GM21367 (cell line): ENCODE measurements around the gene ROR2.
"Not testable (repeated sequence)": the region's sequence is repeated elsewhere in the genome, so short reads cannot be mapped to it uniquely, and the experiment has no call there.

ENCODE experiments used
- ATAC-seq: cut with Tn5 transposase; IDR thresholded peaks from one replicate; pipeline ENCODE4 v1.9.1; 2021; ENCODE audit not compliant: unreplicated experiment

Gene ROR2

GRCh38 chr9:91802391-91802790 is 147.6 kb downstream of the ROR2 start:
- no peak for ATAC-seq

DNA sequence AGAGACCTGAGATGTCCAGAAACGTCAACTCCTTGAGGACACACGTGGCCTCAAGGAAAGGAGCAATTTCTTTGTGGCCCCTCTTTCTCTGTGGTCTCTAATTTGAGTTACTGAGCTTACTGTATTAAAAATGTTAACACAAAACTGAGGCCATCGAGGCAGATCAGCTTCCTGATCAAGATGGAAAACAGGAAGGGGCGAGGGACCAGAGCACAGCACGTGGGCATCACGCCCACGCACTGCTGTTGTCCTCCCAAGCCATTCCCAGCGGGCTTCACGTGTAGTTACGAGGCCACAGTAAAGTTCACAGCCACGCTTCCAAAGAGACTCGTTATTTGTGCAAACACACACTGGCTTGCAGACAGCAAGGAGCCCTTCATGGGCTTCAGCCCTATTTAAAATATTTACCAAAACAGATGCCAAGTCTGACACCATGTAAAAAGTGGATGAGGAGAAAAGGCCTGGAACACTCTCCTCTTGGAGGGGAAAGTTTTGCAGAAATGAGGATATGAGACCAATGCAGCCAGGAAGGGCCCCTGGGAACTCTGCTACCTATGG is 149.5 kb downstream of the ROR2 start:
- no peak for ATAC-seq

GRCh38 chr9:91799113-91799744 is 150.8 kb downstream of the ROR2 start:
- no peak for ATAC-seq

- not testable (repeated sequence) for ATAC-seq
Observed at GRCh38 chr9:91798273-91799112, 151.5 kb downstream of the ROR2 start.

DNA sequence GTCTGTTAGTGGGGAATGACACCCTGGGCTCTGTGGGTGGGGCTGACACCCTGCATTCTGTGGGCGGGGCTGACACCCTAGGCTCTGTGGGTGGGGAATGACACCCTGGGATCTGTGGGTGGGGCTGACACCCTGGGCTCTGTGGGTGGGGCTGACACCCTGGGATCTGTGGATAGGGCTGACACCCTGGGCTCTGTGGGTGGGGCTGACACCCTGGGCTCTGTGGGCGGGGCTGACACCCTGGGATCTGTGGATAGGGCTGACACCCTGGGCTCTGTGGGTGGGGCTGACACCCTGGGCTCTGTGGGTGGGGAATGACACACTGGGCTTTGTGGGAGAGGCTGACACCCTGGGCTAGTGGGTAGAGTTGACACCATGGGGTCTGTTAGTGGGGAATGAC is 152.5 kb downstream of the ROR2 start:
- not testable (repeated sequence) for ATAC-seq

GRCh38 chr9:91796516-91796915 is 153.5 kb downstream of the ROR2 start:
- ATAC-seq = not testable (repeated sequence)

GRCh38 chr9:91795598-91796241 is 154.3 kb downstream of the ROR2 start:
- no peak for ATAC-seq

DNA sequence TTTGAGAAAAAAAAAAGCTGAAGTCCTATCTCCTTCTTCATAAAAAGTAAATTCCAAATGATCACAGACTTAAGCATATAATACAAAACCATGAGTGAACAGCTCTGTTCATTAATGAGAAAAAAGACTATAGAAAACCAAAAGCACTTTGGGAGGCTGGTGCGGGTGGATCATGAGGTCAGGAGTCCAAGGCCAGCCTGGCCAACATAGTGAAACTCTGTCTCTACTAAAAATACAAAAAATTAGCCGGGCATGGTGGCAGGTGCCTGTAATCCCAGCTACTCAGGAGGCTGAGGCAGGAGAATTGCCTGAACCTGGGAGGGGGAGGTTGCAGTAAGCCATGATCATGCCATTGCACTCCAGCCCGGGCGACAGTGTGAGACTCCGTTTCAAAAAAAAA is 156.7 kb downstream of the ROR2 start:
- ATAC-seq = not testable (repeated sequence)

- ATAC-seq = no peak
Observed at GRCh38 chr9:91790917-91791316, 159.1 kb downstream of the ROR2 start.

GRCh38 chr9:91789941-91790340 is 160.1 kb downstream of the ROR2 start:
- no peak for ATAC-seq

GRCh38 chr9:91787931-91788330 is 162.1 kb downstream of the ROR2 start:
- no peak for ATAC-seq

DNA sequence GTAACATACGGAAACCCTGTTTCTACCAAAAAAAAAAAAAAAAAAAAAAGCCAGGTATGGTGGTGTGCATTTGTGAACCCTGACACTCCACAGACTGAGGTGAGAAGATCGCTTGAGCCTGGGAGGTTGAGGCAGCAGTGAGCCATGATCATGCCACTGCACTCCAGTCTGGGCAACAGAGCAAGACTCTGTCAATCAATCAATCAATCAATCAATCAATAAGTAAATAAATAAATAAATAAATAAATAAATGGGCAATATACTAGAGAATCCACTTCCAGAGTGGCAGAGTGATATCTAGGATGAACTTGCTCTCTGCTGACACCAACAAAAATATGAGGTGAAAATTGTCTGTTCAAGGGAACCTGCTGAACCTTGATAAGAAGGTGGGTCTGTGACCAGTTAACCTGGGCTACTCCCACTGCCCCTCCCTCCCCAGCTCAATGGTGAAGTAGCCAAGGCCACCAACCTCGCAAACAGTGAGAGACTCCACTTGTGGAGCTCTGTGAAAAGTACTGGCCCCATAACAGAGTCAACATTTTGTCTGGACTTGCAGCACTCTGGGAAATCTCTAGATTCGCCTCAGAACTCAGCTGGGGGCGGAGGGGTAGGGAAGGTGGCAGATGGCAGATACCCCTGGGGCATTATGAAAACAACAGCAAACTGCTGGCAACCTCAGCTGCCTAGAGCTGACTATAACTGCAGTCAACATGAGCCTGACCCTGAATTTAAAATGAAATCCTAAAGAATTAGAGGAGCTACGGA is 163.7 kb downstream of the ROR2 start:
- ATAC-seq = no peak

GRCh38 chr9:91785447-91785842 is 164.6 kb downstream of the ROR2 start:
- ATAC-seq = no peak

DNA sequence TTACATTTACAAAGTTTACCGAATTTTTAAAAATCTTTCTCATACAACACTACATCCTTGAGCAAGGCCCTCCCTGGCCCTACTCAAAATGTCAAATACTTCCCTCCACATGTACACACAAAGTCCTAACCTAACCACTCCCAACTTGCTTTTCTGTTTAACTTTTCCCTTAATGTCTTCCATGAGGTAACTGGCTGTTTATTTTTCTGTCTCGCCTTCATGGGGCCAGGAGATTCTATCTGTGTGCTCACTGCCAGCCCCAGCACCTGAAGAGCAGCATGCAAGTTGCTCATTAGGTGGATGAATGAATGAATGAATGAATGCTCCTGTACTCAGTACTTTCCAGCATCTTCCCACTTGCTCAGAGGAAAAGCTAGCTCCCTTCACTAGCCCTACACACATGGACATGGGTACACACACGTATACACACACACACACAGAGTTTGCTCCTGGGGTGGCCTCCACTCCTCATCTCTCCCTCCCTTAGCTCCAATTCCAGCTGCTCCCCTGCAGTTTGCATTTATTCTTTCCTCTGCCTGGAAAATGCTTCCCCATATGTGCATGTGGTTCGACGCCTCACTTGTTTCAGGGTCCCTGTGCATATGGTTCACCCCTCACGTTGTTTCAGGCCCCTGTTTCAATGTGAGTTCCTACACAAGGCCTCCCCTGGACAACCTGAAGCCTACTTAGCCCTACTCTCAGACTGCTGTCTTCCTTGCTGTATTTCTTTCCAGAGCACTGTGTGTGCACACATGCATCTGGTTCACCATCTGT is 165.2 kb downstream of the ROR2 start:
- ATAC-seq = no peak

GRCh38 chr9:91783876-91784672 is 166.0 kb downstream of the ROR2 start:
- ATAC-seq = no peak

GRCh38 chr9:91783411-91783810 is 166.6 kb downstream of the ROR2 start:
- no peak for ATAC-seq

DNA sequence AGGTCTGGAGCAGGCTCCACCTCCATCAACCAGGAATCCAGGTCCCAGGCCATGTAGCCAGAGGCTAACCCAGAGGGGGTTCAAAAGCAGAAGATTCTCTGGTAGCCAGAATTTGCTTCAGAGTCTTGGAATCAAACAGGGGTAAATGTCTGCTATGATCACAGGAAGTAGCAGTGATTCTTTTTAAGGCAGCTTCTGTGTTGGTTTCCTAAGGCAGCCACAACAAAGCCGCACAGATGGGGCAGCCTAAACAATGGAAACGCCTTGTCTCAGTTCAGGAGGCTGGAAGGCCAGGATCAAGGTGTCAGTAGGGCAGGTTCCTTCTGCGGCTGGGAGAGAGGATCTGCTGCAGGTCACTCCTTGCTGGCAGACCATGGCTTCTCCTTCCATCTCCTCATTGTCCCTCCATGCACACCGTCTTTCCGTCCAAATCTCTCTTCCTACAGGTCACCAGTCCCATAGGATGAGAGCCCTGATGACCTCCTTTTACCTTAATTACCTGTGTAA is 167.3 kb downstream of the ROR2 start:
- ATAC-seq = no peak

- no peak for ATAC-seq
Observed at GRCh38 chr9:91781906-91782305, 168.1 kb downstream of the ROR2 start.

DNA sequence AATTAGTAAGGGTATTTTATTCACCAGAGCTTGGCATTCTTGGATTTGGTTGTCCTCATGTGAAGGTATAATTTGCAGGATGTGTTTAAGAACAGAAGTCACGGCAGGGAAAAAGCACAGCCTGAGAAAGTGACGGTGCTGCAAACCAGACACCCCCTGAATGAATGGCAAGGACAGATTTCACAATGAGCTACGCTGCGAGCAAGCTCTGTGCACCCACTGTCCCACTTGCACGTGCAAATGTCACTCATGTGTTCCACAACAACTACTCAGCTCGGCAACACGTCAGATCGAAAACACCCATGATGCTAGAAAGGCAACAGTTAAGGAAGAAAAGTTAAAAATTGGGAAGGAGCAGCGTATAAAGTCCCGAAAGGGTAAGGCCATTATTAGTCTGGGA is 168.9 kb downstream of the ROR2 start:
- no peak for ATAC-seq
